GM12801 (cell line): Measurements from ENCODE around the gene PHLDB2.

Experiments used
- TF ChIP-seq, protein P1 (sequence below): IDR thresholded peaks from one replicate; pipeline ENCODE4 v1.5.1; 2011; ENCODE audit warnings: control low read depth; ENCODE audit not compliant: insufficient read length; ENCODE audit errors: extremely low read depth

PHLDB2 gene

GRCh38 chr3:111923806-111924205 is 64.7 kb downstream of the PHLDB2 start:
- TF ChIP-seq, protein P1, sequence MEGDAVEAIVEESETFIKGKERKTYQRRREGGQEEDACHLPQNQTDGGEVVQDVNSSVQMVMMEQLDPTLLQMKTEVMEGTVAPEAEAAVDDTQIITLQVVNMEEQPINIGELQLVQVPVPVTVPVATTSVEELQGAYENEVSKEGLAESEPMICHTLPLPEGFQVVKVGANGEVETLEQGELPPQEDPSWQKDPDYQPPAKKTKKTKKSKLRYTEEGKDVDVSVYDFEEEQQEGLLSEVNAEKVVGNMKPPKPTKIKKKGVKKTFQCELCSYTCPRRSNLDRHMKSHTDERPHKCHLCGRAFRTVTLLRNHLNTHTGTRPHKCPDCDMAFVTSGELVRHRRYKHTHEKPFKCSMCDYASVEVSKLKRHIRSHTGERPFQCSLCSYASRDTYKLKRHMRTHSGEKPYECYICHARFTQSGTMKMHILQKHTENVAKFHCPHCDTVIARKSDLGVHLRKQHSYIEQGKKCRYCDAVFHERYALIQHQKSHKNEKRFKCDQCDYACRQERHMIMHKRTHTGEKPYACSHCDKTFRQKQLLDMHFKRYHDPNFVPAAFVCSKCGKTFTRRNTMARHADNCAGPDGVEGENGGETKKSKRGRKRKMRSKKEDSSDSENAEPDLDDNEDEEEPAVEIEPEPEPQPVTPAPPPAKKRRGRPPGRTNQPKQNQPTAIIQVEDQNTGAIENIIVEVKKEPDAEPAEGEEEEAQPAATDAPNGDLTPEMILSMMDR, result no peak

- TF ChIP-seq, protein P1, result no peak
Observed at GRCh38 chr3:111924283-111924682, 65.2 kb downstream of the PHLDB2 start.

- TF ChIP-seq, protein P1, result no peak
Observed at GRCh38 chr3:111926266-111926676, 67.2 kb downstream of the PHLDB2 start.

GRCh38 chr3:111928613-111929012 is 69.5 kb downstream of the PHLDB2 start:
- TF ChIP-seq, protein P1, result no peak

DNA sequence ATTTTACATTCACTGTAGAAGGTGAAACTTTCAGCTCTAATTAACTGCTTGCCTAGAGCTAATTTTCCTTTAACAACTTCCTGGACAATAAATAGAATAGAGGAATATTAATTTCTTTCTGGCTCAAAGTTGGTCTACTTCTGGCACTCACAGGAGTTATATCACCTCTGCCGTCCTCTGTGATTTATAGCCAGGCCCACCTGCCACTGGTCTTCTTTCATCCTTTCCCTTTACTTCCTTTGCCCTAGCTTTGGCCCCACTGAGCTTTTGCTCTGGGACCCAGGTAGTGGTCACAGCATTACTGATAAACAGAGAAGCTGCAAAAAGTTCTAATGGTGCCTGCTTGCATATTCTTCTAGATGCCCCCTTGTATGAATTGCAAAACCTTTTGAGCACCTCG is 70.4 kb downstream of the PHLDB2 start:
- TF ChIP-seq, protein P1, result no peak

- TF ChIP-seq, protein P1, result no peak
Observed at GRCh38 chr3:111932946-111933345, 73.9 kb downstream of the PHLDB2 start.

- TF ChIP-seq, protein P1, result no peak
Observed at GRCh38 chr3:111936191-111936841, 77.3 kb downstream of the PHLDB2 start.
